Adrenal gland (tissue), 12 donors: ENCODE measurements around the gene TIMM29. TPM values are rescaled to one million over a fixed set of nuclear protein-coding genes. Genes with fewer than 3 reads are reported as not detected.
A peak's percentile ranks its signal among the peaks of the same experiment; 100 is the strongest.

ENCODE experiments used
- DNase-seq, 7 donors: peaks; one replicate each; pipeline ENCODE4 v3.0.0-alpha.2; 2019 to 2020
- H3K27ac ChIP-seq, 5 donors: fragments of 200-600 bp; sonication (generic) in 4 of 5; 1 replicate in 3 of 5; 2 replicates in 2 of 5; pipeline versions ENCODE4 v1.5.1 to v1.8.0; 2016 to 2020; ENCODE audit warnings: mild to moderate bottlenecking in 1 of 5
- H3K27me3 ChIP-seq: fragments of 200-600 bp; 2 replicates; pipeline ENCODE4 v1.8.0; 2021
- H3K36me3 ChIP-seq, 2 donors: fragments of 200-600 bp; replicated peaks in 1 of 2; 1 replicate in 1 of 2; 2 replicates in 1 of 2; pipeline versions ENCODE4 v1.5.1 to v1.8.0; 2018 to 2022
- H3K4me1 ChIP-seq, 2 donors: fragments of 200-600 bp; replicated peaks in 1 of 2; 1 replicate in 1 of 2; 2 replicates in 1 of 2; pipeline versions ENCODE4 v1.5.1 to v1.8.0; 2018 to 2021
- H3K4me3 ChIP-seq, 4 donors: fragments of 200-600 bp; sonication (generic) in 3 of 4; one replicate each; pipeline ENCODE4 v1.5.1; 2016 to 2018
- H3K9me3 ChIP-seq, 3 donors: fragments of 200-600 bp; sonication (generic) in 1 of 3; replicated peaks in 1 of 3; 1 replicate in 2 of 3; 2 replicates in 1 of 3; pipeline versions ENCODE4 v1.5.1 to v1.8.0; 2016 to 2021
- CTCF ChIP-seq, 6 experiments: fragments of 450-650 bp in 4 of 6; fragments of 200-600 bp in 2 of 6; sonication (generic) in 1 of 6; IDR thresholded peaks; 1 replicate in 5 of 6; 2 replicates in 1 of 6; pipeline versions ENCODE4 v1.5.1 to v1.8.0; 2016 to 2021; ENCODE audit warnings: antibody characterized with exemption in 6 of 6, mild to moderate bottlenecking in 2 of 6, moderate library complexity in 1 of 6
- POLR2A ChIP-seq, 2 donors: fragments of 450-650 bp; IDR thresholded peaks; one replicate each; pipeline ENCODE4 v1.6.1; 2017; ENCODE audit warnings: antibody characterized with exemption in 2 of 2, mild to moderate bottlenecking in 2 of 2, moderate library complexity in 1 of 2
- WGBS, 4 donors: extraction: QIAGEN DNeasy Blood & Tissue Kit in 2 of 4; methylation state at CpG; one replicate each; pipeline versions ENCODE4 v1.1.5 to v1.1.7; 2013 to 2017; 5-methylcytosine and 5-hydroxymethylcytosine counted together
- intact Hi-C, 2 donors: fragments of 100-400 bp; cut with DNase I; formaldehyde crosslinking; loops; one replicate each; pipeline versions ENCODE4 v1.14.1 to v1.15.0; 2022 to 2023
- polyA plus RNA-seq, 3 donors: library from polyadenylated mRNA; stranded (reverse); fragments of 200-250 nt in 2 of 3; fragments of 350-450 nt in 1 of 3; fragmentation: Illumina TruSeq in 1 of 3; extraction: RNeasy Lipid Tissue Mini Kit (QIAGEN cat#74804) in 1 of 3; gene quantifications; one replicate each; pipeline ENCODE4 v1.2.3, GENCODE V29; 2013 to 2014
- total RNA-seq, 9 donors: library from RNA; depleted of rRNA in 4 of 9; stranded (reverse); fragments of >200 nt in 4 of 9; fragments of 120-200 nt in 1 of 9; fragmentation: NEBNext Ultra II Directional in 1 of 9; extraction: Animal tissue kit (Norgen Biotek cat#: 25700) in 1 of 9; gene quantifications; one replicate each; pipeline versions ENCODE4 v1.1.0 to v1.2.4, GENCODE V29; 2013 to 2023
- donor health status: healthy with polysubstance abuse.
- donor health status: Bipolar disorder and iron deficiency.
- donor health status: DM: yes; HTN: yes; CAD: no.
- donor health status: DM: no; HTN: no; CAD: no.
- donor health status: DM: no; HTN: no; CAD: no.
- donor health status: DM: yes; HTN: yes; CAD: no.

The TIMM29 gene
- total and polyA plus RNA-seq, 12 donors = 10.5 to 39.7 (median 26.2) TPM

GRCh38 chr19:10918359-10918758 lies 10.3 kb upstream of the TIMM29 start:
- no peaks in the 10 kb centered on the region for H3K9me3 ChIP-seq
- peaks cover 0 to 60% of the 10 kb centered on the region in 2 donors for H3K36me3 ChIP-seq
- WGBS, 4 donors = 90 to 93% (median 91%) methylated on average over 11 of the region's 11 CpGs
- no peak overlapping the region for H3K27ac ChIP-seq
- no peak for TF ChIP-seq POLR2A (IDR thresholded peaks at IDR 0.05)
- no peak for TF ChIP-seq CTCF (IDR thresholded peaks at IDR 0.05)
- H3K27me3 ChIP-seq = no peaks in the 10 kb centered on the region
- no peak overlapping the region for H3K4me3 ChIP-seq
- peaks cover 0 to 8% of the 10 kb centered on the region in 2 donors for H3K4me1 ChIP-seq
- DNase-seq = no peak
- intact Hi-C loops = no loop called here

GRCh38 chr19:10919352-10920287 lies 9.0 kb upstream of the TIMM29 start:
- H3K4me1 ChIP-seq = peaks cover 0 to 8% of the 10 kb centered on the region in 2 donors
- intact Hi-C loops = loop anchor here in 1 of 2 donors (5.0 kb wide), 1 partner anchor 47 kb away; the partner anchor contains the start of gene CARM1
- peaks cover 0 to 58% of the 10 kb centered on the region in 2 donors for H3K36me3 ChIP-seq
- no peak overlapping the region for H3K4me3 ChIP-seq
- no peak for TF ChIP-seq CTCF (IDR thresholded peaks at IDR 0.05)
- no peak for TF ChIP-seq POLR2A (IDR thresholded peaks at IDR 0.05)
- no peak for DNase-seq
- 80 to 82% (median 80%) methylated on average over 7 to 26 of the region's 26 CpGs for WGBS, 4 donors
- H3K27me3 ChIP-seq = no peaks in the 10 kb centered on the region
- H3K27ac ChIP-seq = no peak overlapping the region
- H3K9me3 ChIP-seq = no peaks in the 10 kb centered on the region

- no peak for TF ChIP-seq POLR2A (IDR thresholded peaks at IDR 0.05)
- TF ChIP-seq CTCF (IDR thresholded peaks at IDR 0.05) = no peak
- 89 to 95% (median 91%) methylated on average over 9 to 10 of the region's 10 CpGs; no CpG with 5 or more reads in 1 of the 4 donors for WGBS, 4 donors
- no peak overlapping the region for H3K27ac ChIP-seq
- intact Hi-C loops = loop anchor here in 1 of 2 donors (5.0 kb wide), 1 partner anchor 48 kb away; the partner anchor contains the start of gene CARM1
- DNase-seq = peak in 1 of 7 donors; percentile 22
- no peak overlapping the region for H3K4me3 ChIP-seq
- H3K9me3 ChIP-seq = no peaks in the 10 kb centered on the region
- peaks cover 0 to 59% of the 10 kb centered on the region in 2 donors for H3K36me3 ChIP-seq
- H3K4me1 ChIP-seq = peaks cover 0 to 9% of the 10 kb centered on the region in 2 donors
- no peaks in the 10 kb centered on the region for H3K27me3 ChIP-seq
Observed at GRCh38 chr19:10920288-10920655, 8.3 kb upstream of the TIMM29 start.

- H3K27me3 ChIP-seq = no peaks in the 10 kb centered on the region
- no peak for DNase-seq
- 75 to 89% (median 86%) methylated on average over 11 to 16 of the region's 16 CpGs for WGBS, 4 donors
- intact Hi-C loops = loop anchor here in 1 of 2 donors (5.0 kb wide), 1 partner anchor 48 kb away; the partner anchor contains the start of gene CARM1
- H3K9me3 ChIP-seq = no peaks in the 10 kb centered on the region
- H3K4me3 ChIP-seq = no peak overlapping the region
- peaks cover 0 to 63% of the 10 kb centered on the region in 2 donors for H3K36me3 ChIP-seq
- H3K4me1 ChIP-seq = peaks cover 0 to 9% of the 10 kb centered on the region in 2 donors
- TF ChIP-seq CTCF (IDR thresholded peaks at IDR 0.05) = no peak
- no peak overlapping the region for H3K27ac ChIP-seq
Observed at GRCh38 chr19:10920781-10921180, 7.8 kb upstream of the TIMM29 start.
